ENCODE results near the gene NRXN2. TPM values are rescaled to one million over a fixed set of nuclear protein-coding genes. Genes with fewer than 3 reads are reported as not detected.

NRXN2 gene
- total RNA-seq, 1 experiment from 2014 or later = 0.15 TPM

DNA sequence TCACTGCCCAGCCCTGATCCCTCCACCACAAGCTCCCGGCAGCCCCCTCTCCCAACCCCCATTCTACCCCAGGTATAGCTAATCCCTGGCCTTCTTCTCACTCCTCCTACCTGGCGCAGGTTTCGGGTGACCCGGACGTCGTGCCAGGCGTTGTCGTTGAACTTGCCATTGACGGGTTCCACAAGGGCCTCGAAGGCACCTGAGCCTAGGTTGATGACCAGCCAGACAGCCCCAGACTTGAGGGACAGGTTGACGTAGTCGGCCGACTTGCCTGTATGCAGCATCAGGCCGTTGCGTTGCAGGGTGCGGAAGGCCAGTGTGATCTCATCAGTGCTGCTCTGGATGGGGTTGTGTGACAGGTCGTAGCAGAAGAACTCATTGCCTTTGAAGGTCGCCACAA lies 37.5 kb downstream of the NRXN2 start:
- ATAC-seq = no peak
- BruUV-seq (replicated peaks) = no TSS peak
- Histone ChIP-seq H3K4me3 (ENCODE audit: low read depth in 2 of 2, low read length in 2 of 2) (no peak overlapping the region), H3K27ac (ENCODE audit: low read length) (no peak overlapping the region), H3K27me3 (ENCODE audit: control insufficient read depth, insufficient read depth, low read length) (peaks cover 6% of the 10 kb centered on the region), H3K4me1 (ENCODE audit: control insufficient read depth, insufficient read depth, low read length) (no peaks in the 10 kb centered on the region), H3K36me3 (ENCODE audit: control insufficient read depth, insufficient read depth, low read length) (no peaks in the 10 kb centered on the region), H3K9me3 (ENCODE audit: control insufficient read depth, insufficient read depth, low read depth, low read length) (no peaks in the 10 kb centered on the region)
- intact Hi-C loops (cut with micrococcal nuclease; ENCODE audit: unreplicated experiment) = no loop called here
- no peak for DNase-seq (ENCODE audit: low read depth, low spot score)
- ChIA-PET CTCF (no interaction called here), POLR2A (no interaction called here)
- TF ChIP-seq, protein P1, sequence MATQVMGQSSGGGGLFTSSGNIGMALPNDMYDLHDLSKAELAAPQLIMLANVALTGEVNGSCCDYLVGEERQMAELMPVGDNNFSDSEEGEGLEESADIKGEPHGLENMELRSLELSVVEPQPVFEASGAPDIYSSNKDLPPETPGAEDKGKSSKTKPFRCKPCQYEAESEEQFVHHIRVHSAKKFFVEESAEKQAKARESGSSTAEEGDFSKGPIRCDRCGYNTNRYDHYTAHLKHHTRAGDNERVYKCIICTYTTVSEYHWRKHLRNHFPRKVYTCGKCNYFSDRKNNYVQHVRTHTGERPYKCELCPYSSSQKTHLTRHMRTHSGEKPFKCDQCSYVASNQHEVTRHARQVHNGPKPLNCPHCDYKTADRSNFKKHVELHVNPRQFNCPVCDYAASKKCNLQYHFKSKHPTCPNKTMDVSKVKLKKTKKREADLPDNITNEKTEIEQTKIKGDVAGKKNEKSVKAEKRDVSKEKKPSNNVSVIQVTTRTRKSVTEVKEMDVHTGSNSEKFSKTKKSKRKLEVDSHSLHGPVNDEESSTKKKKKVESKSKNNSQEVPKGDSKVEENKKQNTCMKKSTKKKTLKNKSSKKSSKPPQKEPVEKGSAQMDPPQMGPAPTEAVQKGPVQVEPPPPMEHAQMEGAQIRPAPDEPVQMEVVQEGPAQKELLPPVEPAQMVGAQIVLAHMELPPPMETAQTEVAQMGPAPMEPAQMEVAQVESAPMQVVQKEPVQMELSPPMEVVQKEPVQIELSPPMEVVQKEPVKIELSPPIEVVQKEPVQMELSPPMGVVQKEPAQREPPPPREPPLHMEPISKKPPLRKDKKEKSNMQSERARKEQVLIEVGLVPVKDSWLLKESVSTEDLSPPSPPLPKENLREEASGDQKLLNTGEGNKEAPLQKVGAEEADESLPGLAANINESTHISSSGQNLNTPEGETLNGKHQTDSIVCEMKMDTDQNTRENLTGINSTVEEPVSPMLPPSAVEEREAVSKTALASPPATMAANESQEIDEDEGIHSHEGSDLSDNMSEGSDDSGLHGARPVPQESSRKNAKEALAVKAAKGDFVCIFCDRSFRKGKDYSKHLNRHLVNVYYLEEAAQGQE (IDR thresholded peaks at IDR 0.05; ENCODE audit: insufficient read depth in 1 of 2, low read depth in 2 of 2, low read length in 1 of 2) = no peak
- no peak for TF ChIP-seq SIN3A (IDR thresholded peaks at IDR 0.05; ENCODE audit: borderline replicate concordance, insufficient read depth, low read depth, low read length)
- TF ChIP-seq, protein P2, sequence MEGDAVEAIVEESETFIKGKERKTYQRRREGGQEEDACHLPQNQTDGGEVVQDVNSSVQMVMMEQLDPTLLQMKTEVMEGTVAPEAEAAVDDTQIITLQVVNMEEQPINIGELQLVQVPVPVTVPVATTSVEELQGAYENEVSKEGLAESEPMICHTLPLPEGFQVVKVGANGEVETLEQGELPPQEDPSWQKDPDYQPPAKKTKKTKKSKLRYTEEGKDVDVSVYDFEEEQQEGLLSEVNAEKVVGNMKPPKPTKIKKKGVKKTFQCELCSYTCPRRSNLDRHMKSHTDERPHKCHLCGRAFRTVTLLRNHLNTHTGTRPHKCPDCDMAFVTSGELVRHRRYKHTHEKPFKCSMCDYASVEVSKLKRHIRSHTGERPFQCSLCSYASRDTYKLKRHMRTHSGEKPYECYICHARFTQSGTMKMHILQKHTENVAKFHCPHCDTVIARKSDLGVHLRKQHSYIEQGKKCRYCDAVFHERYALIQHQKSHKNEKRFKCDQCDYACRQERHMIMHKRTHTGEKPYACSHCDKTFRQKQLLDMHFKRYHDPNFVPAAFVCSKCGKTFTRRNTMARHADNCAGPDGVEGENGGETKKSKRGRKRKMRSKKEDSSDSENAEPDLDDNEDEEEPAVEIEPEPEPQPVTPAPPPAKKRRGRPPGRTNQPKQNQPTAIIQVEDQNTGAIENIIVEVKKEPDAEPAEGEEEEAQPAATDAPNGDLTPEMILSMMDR (IDR thresholded peaks at IDR 0.05) = no peak
- TF ChIP-seq POLR2AphosphoS5 (IDR thresholded peaks at IDR 0.05; ENCODE audit: low read depth, low read length) = no peak
- TF ChIP-seq TCF7L2 (IDR thresholded peaks at IDR 0.05; ENCODE audit: low read depth, low read length) = no peak
- in situ Hi-C loops (cut with HindIII; ENCODE audit: low pct_unique_long_range_greater_than_20kb, low sequenced_read_pairs) = no loop called here

DNA sequence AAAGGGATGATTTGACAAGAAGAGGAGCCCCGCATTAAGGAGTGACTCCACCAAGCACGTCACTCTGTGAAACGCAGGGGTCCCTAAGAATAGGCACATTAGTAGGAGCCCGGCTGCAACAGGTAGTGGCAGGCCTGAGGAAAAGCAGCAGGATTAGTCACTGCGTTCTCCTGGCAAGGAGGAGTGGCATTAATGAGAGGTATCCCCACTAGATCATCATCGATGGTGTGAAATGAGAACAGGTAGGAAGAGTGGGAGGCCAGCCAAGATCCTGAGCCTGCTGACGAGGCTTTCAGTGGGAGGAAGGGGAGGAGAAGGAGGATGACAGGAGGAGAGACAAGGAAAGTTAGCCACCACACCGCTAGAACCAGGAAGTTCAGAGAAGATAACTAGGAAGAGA lies 38.6 kb downstream of the NRXN2 start:
- in situ Hi-C loops (cut with HindIII; ENCODE audit: low pct_unique_long_range_greater_than_20kb, low sequenced_read_pairs) = no loop called here
- DNase-seq (ENCODE audit: low read depth, low spot score) (no peak), ATAC-seq (no peak)
- H3K27me3 ChIP-seq (ENCODE audit: control insufficient read depth, insufficient read depth, low read length) = peaks cover 6% of the 10 kb centered on the region
- ChIA-PET POLR2A (no interaction called here), CTCF (no interaction called here)
- TF ChIP-seq TCF7L2 (IDR thresholded peaks at IDR 0.05; ENCODE audit: low read depth, low read length) = no peak
- TF ChIP-seq SIN3A (IDR thresholded peaks at IDR 0.05; ENCODE audit: borderline replicate concordance, insufficient read depth, low read depth, low read length) = no peak
- TF ChIP-seq, protein P2 (IDR thresholded peaks at IDR 0.05) = no peak
- no peak overlapping the region for H3K4me3 ChIP-seq (ENCODE audit: low read depth in 2 of 2, low read length in 2 of 2)
- H3K27ac ChIP-seq (ENCODE audit: low read length) = no peak overlapping the region
- H3K9me3 ChIP-seq (ENCODE audit: control insufficient read depth, insufficient read depth, low read depth, low read length) = no peaks in the 10 kb centered on the region
- H3K4me1 ChIP-seq (ENCODE audit: control insufficient read depth, insufficient read depth, low read length) = no peaks in the 10 kb centered on the region
- H3K36me3 ChIP-seq (ENCODE audit: control insufficient read depth, insufficient read depth, low read length) = no peaks in the 10 kb centered on the region
- no TSS peak for BruUV-seq (replicated peaks)
- intact Hi-C loops (cut with micrococcal nuclease; ENCODE audit: unreplicated experiment) = no loop called here
